Loucy (cell line): Measurements from ENCODE around the gene RAPGEF5.
A peak's percentile ranks its signal among the peaks of the same experiment; 100 is the strongest.

Experiments used
- H2AFZ ChIP-seq: fragments of 200-600 bp; sonication (generic); 2 replicates; pipeline ENCODE4 v1.6.0; 2016; ENCODE audit warnings: antibody characterized with exemption, mild to moderate bottlenecking, low read length, moderate library complexity
- H3F3A ChIP-seq: fragments of 200-600 bp; 2 replicates; pipeline ENCODE4 v1.6.0; 2016; ENCODE audit warnings: antibody characterized with exemption, low read depth, mild to moderate bottlenecking
- H3K27me3 ChIP-seq: fragments of 200-600 bp; sonication (generic); 2 replicates; pipeline ENCODE4 v1.6.1; 2014; ENCODE audit warnings: low read length, mild to moderate bottlenecking; ENCODE audit not compliant: insufficient read depth, poor library complexity, severe bottlenecking
- H3K36me3 ChIP-seq: fragments of 200-600 bp; sonication (generic); 2 replicates; pipeline ENCODE4 v1.6.1; 2016; ENCODE audit warnings: low read length; ENCODE audit not compliant: insufficient read depth
- H3K4me1 ChIP-seq: fragments of 200-600 bp; sonication (generic); 2 replicates; pipeline ENCODE4 v1.5.1; 2014; ENCODE audit warnings: low read length, mild to moderate bottlenecking; ENCODE audit not compliant: insufficient read depth, poor library complexity, severe bottlenecking
- H3K4me2 ChIP-seq: fragments of 200-600 bp; sonication (generic); 2 replicates; pipeline ENCODE4 v1.6.0; 2014; ENCODE audit warnings: antibody characterized with exemption, low read length, low read depth, mild to moderate bottlenecking; ENCODE audit not compliant: poor library complexity, severe bottlenecking
- H3K4me3 ChIP-seq: fragments of 200-600 bp; sonication (generic); 2 replicates; pipeline ENCODE4 v1.5.1; 2014; ENCODE audit warnings: low read length, mild to moderate bottlenecking, mixed read lengths; ENCODE audit not compliant: poor library complexity, severe bottlenecking
- H3K79me2 ChIP-seq: fragments of 200-600 bp; sonication (generic); 2 replicates; pipeline ENCODE4 v1.6.1; 2014; ENCODE audit warnings: low read length; ENCODE audit not compliant: insufficient read depth
- H3K9ac ChIP-seq: fragments of 200-600 bp; sonication (generic); 2 replicates; pipeline ENCODE4 v1.6.0; 2014; ENCODE audit warnings: mild to moderate bottlenecking, low read depth, low read length, moderate library complexity; ENCODE audit not compliant: poor library complexity, severe bottlenecking
- H3K9me2 ChIP-seq: fragments of 200-600 bp; sonication (generic); replicated peaks from 2 replicates; pipeline ENCODE4 v1.6.1; 2016; ENCODE audit warnings: low read depth, low read length, mixed read lengths
- H3K9me3 ChIP-seq: fragments of 200-600 bp; sonication (generic); 2 replicates; pipeline ENCODE4 v1.6.1; 2014; ENCODE audit warnings: mild to moderate bottlenecking, antibody characterized with exemption, low read length, low read depth; ENCODE audit not compliant: insufficient read depth
- H4K20me1 ChIP-seq: fragments of 200-600 bp; sonication (generic); 2 replicates; pipeline ENCODE4 v1.6.0; 2014; ENCODE audit warnings: antibody characterized with exemption, low read length, mild to moderate bottlenecking; ENCODE audit not compliant: insufficient read depth, poor library complexity, severe bottlenecking
- EZH2phosphoT487 ChIP-seq: fragments of 200-600 bp; IDR thresholded peaks from 2 replicates; pipeline ENCODE4 v1.6.1; 2018; ENCODE audit warnings: antibody characterized with exemption, mild to moderate bottlenecking, moderate library complexity, borderline replicate concordance
- TF ChIP-seq, protein P1 (sequence below): fragments of 200-600 bp; sonication (generic); conservative IDR thresholded peaks from 2 replicates; pipeline ENCODE4 v1.5.1; 2014; ENCODE audit warnings: mild to moderate bottlenecking, antibody characterized with exemption, low read length

Gene RAPGEF5

GRCh38 chr7:22154143-22154529 is 202.8 kb downstream of the RAPGEF5 start:
- H3K9me3 ChIP-seq: no peaks in the 10 kb centered on the region
- peak overlapping the region; percentile 66 for H3K4me2 ChIP-seq
- H4K20me1 ChIP-seq: no peaks in the 10 kb centered on the region
- no peaks in the 10 kb centered on the region for H3K79me2 ChIP-seq
- H3K4me3 ChIP-seq: peak overlapping the region; percentile 48
- H3K9me2 ChIP-seq: no peaks in the 10 kb centered on the region
- no peaks in the 10 kb centered on the region for H3F3A ChIP-seq
- H3K36me3 ChIP-seq: peaks cover 9% of the 10 kb centered on the region; the same call in 1 of the 2 replicates
- H2AFZ ChIP-seq: 0 out of 2 replicates have a peak overlapping the region, but pooled peaks have one; percentile 29
- H3K4me1 ChIP-seq: peaks cover 23% of the 10 kb centered on the region
- peak overlapping the region; percentile 35 for H3K9ac ChIP-seq
- H3K27me3 ChIP-seq: no peaks in the 10 kb centered on the region
- TF ChIP-seq, protein P1, sequence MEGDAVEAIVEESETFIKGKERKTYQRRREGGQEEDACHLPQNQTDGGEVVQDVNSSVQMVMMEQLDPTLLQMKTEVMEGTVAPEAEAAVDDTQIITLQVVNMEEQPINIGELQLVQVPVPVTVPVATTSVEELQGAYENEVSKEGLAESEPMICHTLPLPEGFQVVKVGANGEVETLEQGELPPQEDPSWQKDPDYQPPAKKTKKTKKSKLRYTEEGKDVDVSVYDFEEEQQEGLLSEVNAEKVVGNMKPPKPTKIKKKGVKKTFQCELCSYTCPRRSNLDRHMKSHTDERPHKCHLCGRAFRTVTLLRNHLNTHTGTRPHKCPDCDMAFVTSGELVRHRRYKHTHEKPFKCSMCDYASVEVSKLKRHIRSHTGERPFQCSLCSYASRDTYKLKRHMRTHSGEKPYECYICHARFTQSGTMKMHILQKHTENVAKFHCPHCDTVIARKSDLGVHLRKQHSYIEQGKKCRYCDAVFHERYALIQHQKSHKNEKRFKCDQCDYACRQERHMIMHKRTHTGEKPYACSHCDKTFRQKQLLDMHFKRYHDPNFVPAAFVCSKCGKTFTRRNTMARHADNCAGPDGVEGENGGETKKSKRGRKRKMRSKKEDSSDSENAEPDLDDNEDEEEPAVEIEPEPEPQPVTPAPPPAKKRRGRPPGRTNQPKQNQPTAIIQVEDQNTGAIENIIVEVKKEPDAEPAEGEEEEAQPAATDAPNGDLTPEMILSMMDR: no peak
- TF ChIP-seq EZH2phosphoT487: no peak

- no peaks in the 10 kb centered on the region for H3K9me2 ChIP-seq
These were observed 203.4 kb downstream of the RAPGEF5 start for GRCh38 chr7:22153432-22154142.

DNA sequence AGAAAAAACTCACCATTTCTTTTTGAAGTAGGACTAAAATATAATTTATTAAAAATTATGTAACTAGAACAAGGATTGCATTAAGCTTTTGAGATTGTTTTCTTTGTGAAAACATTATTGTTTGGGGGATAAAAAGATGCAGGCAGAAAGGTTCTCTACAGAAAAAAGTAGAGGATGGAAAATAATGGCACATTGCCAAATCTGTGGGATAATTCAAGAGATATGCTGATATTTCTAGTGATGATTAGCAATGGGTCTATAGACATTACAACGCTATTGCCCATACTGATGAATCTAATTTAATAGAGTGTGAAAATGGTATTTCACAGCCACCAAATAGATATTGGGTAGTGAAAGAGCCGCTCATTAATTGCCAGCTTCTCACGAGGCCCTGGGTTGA is 204.3 kb downstream of the RAPGEF5 start:
- no peak overlapping the region for H3K4me3 ChIP-seq
- no peaks in the 10 kb centered on the region for H3K9me2 ChIP-seq
- no peaks in the 10 kb centered on the region for H3K9me3 ChIP-seq
- H3F3A ChIP-seq: no peaks in the 10 kb centered on the region
- no peak overlapping the region for H3K4me2 ChIP-seq
- H3K27me3 ChIP-seq: no peaks in the 10 kb centered on the region
- peaks cover 23% of the 10 kb centered on the region for H3K4me1 ChIP-seq
- no peak overlapping the region for H3K9ac ChIP-seq
- H3K36me3 ChIP-seq: peaks cover 9% of the 10 kb centered on the region; the same call in 1 of the 2 replicates
- no peak overlapping the region for H2AFZ ChIP-seq
- no peaks in the 10 kb centered on the region for H4K20me1 ChIP-seq
- TF ChIP-seq, protein P1: no peak
- TF ChIP-seq EZH2phosphoT487: no peak
- no peaks in the 10 kb centered on the region for H3K79me2 ChIP-seq

More at GRCh38 chr7:22153432-22154142, 203.4 kb downstream of the RAPGEF5 start:
- Histone ChIP-seq H2AFZ (0 out of 2 replicates have a peak overlapping the region, but pooled peaks have one; percentile 4), H3F3A (no peaks in the 10 kb centered on the region), H3K4me1 (peaks cover 23% of the 10 kb centered on the region), H3K36me3 (peaks cover 9% of the 10 kb centered on the region; the same call in 1 of the 2 replicates), H4K20me1 (no peaks in the 10 kb centered on the region), H3K9me3 (no peaks in the 10 kb centered on the region), H3K9ac (peak overlapping the region; percentile 35), H3K4me3 (peak overlapping the region; percentile 48), H3K79me2 (no peaks in the 10 kb centered on the region), H3K27me3 (no peaks in the 10 kb centered on the region), H3K4me2 (peak overlapping the region; percentile 66)
- TF ChIP-seq, protein P1: no peak
- no peak for TF ChIP-seq EZH2phosphoT487
